ENCODE data around the gene CACNA2D2.

GRCh38 chr3:50523279-50523811 lies 19.9 kb upstream of the CACNA2D2 start:
- TF ChIP-seq POLR2A (IDR thresholded peaks at IDR 0.05) = no peak
- no peak for TF ChIP-seq CTCF (IDR thresholded peaks at IDR 0.05)
